ENCODE data around the gene RP2. TPM values are rescaled to one million over a fixed set of nuclear protein-coding genes. Genes with fewer than 3 reads are reported as not detected.

Gene RP2
- total RNA-seq, 1 experiment from 2014 or later, result 5.7 TPM

GRCh38 chrX:46873746-46874145 lies 36.9 kb downstream of the RP2 start:
- no peak overlapping the region for H3K4me2 ChIP-seq (ENCODE audit: low read length)
- RAD21 ChIA-PET (ENCODE audit: low non-redundant PET in 1 of 2, low total read pairs in 2 of 2, uncharacterized antibody in 2 of 2, unreplicated experiment in 2 of 2), result no interaction called here
- no peak overlapping the region for H2AFZ ChIP-seq (ENCODE audit: low read depth, low read length, poor library complexity, severe bottlenecking)
- no peaks in the 10 kb centered on the region for H3K4me1 ChIP-seq (ENCODE audit: control insufficient read depth in 1 of 2, insufficient read depth in 2 of 2, low read length in 2 of 2)
- CTCF ChIA-PET, result no interaction called here
- H3K36me3 ChIP-seq (ENCODE audit: control insufficient read depth in 1 of 2, insufficient read depth in 2 of 2, low read length in 2 of 2), result no peaks in the 10 kb centered on the region
- DNase-seq (ENCODE audit: low read depth, low spot score) (no peak), ATAC-seq (no peak)
- POLR2A ChIA-PET, result no interaction called here
- no peak overlapping the region for H3K27ac ChIP-seq (ENCODE audit: low read depth, low read length)
- no peaks in the 10 kb centered on the region for H3K9me3 ChIP-seq (ENCODE audit: control insufficient read depth in 1 of 2, insufficient read depth in 1 of 2, low read depth in 1 of 2, low read length in 2 of 2)
- no peak for TF ChIP-seq ATF3 (IDR thresholded peaks at IDR 0.05)
- no peak for TF ChIP-seq FOSL1 (IDR thresholded peaks at IDR 0.05; ENCODE audit: low read depth)
- TF ChIP-seq MAX (IDR thresholded peaks at IDR 0.05), result no peak
- TF ChIP-seq ZNF274 (IDR thresholded peaks at IDR 0.05; ENCODE audit: low read depth, low read length), result no peak
- TF ChIP-seq SIN3A (IDR thresholded peaks at IDR 0.05; ENCODE audit: low read depth), result no peak
- TF ChIP-seq TCF7L2 (IDR thresholded peaks at IDR 0.05; ENCODE audit: borderline replicate concordance, extremely low read depth, insufficient read depth, insufficient read length), result no peak
- TF ChIP-seq JUND (IDR thresholded peaks at IDR 0.05), result no peak
- TF ChIP-seq CEBPB (IDR thresholded peaks at IDR 0.05; ENCODE audit: low read depth), result no peak
- TF ChIP-seq ZFX (IDR thresholded peaks at IDR 0.05), result no peak
- no peak for TF ChIP-seq EGR1 (IDR thresholded peaks at IDR 0.05; ENCODE audit: low read depth)
- no peak for TF ChIP-seq ELF1 (IDR thresholded peaks at IDR 0.05; ENCODE audit: borderline replicate concordance, low read depth)
- no peak for TF ChIP-seq REST (IDR thresholded peaks at IDR 0.05; ENCODE audit: low read depth)
- TF ChIP-seq RAD21 (IDR thresholded peaks at IDR 0.05; ENCODE audit: low read depth), result no peak
- H3K27me3 ChIP-seq (ENCODE audit: insufficient read depth, low read length), result no peaks in the 10 kb centered on the region
- H3K9ac ChIP-seq (ENCODE audit: low read length), result no peak overlapping the region
- no peak overlapping the region for H3K4me3 ChIP-seq (replicated peaks in 1 of 2; ENCODE audit: low read depth in 1 of 2, low read length in 2 of 2)
- H3K9me2 ChIP-seq (ENCODE audit: insufficient read depth), result no peaks in the 10 kb centered on the region
- intact Hi-C loops (cut with micrococcal nuclease), result no loop called here
- BruUV-seq (replicated peaks), result no TSS peak
- no peaks in the 10 kb centered on the region for H4K20me1 ChIP-seq (ENCODE audit: insufficient read depth)
- H3K79me2 ChIP-seq (ENCODE audit: insufficient read depth, low read length), result no peaks in the 10 kb centered on the region

Measured in HCT116 (cell line).